IPS-NIHi11 (cell line): ENCODE data around the gene NT5E.

Experiments used
- DNase-seq: peaks from one replicate; pipeline ENCODE4 v3.0.0; 2012; ENCODE audit warnings: mixed read lengths, low spot score

Gene NT5E

GRCh38 chr6:85460154-85460920, 10.5 kb downstream of the NT5E start:
- no peak for DNase-seq

- DNase-seq, result no peak
These were observed 11.3 kb downstream of the NT5E start for GRCh38 chr6:85460921-85461797.

GRCh38 chr6:85461798-85462170, 11.9 kb downstream of the NT5E start:
- DNase-seq, result no peak

- no peak for DNase-seq
These were observed 12.8 kb downstream of the NT5E start for GRCh38 chr6:85462673-85463072.

- no peak for DNase-seq
These were observed 13.9 kb downstream of the NT5E start for GRCh38 chr6:85463621-85464259.

GRCh38 chr6:85464260-85464644, 14.4 kb downstream of the NT5E start:
- no peak for DNase-seq

- no peak for DNase-seq
These were observed 14.9 kb downstream of the NT5E start for GRCh38 chr6:85464722-85465150.

- DNase-seq, result no peak
These were observed 15.9 kb downstream of the NT5E start for GRCh38 chr6:85465762-85466161.

GRCh38 chr6:85468326-85468725, 18.4 kb downstream of the NT5E start:
- no peak for DNase-seq

GRCh38 chr6:85469276-85470022, 19.6 kb downstream of the NT5E start:
- DNase-seq, result no peak

- DNase-seq, result no peak
These were observed 20.1 kb downstream of the NT5E start for GRCh38 chr6:85470023-85470410.

- DNase-seq, result no peak
These were observed 22.9 kb downstream of the NT5E start for GRCh38 chr6:85472744-85473143.

- DNase-seq, result no peak
These were observed 23.9 kb downstream of the NT5E start for GRCh38 chr6:85473748-85474147.

- no peak for DNase-seq
These were observed 26.6 kb downstream of the NT5E start for GRCh38 chr6:85476532-85476931.

GRCh38 chr6:85479208-85479607, 29.3 kb downstream of the NT5E start:
- no peak for DNase-seq

- no peak for DNase-seq
These were observed 32.5 kb downstream of the NT5E start for GRCh38 chr6:85482206-85482904.

GRCh38 chr6:85482905-85483700, 33.2 kb downstream of the NT5E start:
- DNase-seq, result peak; percentile 82

GRCh38 chr6:85483846-85484245, 34.0 kb downstream of the NT5E start:
- DNase-seq, result no peak

- no peak for DNase-seq
These were observed 35.1 kb downstream of the NT5E start for GRCh38 chr6:85484948-85485347.

- no peak for DNase-seq
These were observed 40.8 kb downstream of the NT5E start for GRCh38 chr6:85490516-85491248.
